ENCODE measurements around the gene HP1BP3. TPM values are rescaled to one million over a fixed set of nuclear protein-coding genes. Genes with fewer than 3 reads are reported as not detected.
"Not testable (repeated sequence)": the region's sequence is repeated elsewhere in the genome, so short reads cannot be mapped to it uniquely, and the experiment has no call there.

Gene HP1BP3, protein sequence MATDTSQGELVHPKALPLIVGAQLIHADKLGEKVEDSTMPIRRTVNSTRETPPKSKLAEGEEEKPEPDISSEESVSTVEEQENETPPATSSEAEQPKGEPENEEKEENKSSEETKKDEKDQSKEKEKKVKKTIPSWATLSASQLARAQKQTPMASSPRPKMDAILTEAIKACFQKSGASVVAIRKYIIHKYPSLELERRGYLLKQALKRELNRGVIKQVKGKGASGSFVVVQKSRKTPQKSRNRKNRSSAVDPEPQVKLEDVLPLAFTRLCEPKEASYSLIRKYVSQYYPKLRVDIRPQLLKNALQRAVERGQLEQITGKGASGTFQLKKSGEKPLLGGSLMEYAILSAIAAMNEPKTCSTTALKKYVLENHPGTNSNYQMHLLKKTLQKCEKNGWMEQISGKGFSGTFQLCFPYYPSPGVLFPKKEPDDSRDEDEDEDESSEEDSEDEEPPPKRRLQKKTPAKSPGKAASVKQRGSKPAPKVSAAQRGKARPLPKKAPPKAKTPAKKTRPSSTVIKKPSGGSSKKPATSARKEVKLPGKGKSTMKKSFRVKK
- 233 and 238 TPM in 2 replicates for polyA plus RNA-seq (2014; cell fraction: cytosol; rRNA removed)
- polyA plus RNA-seq (2014; cell fraction: nucleus; rRNA removed): 219 and 294 TPM in 2 replicates

DNA sequence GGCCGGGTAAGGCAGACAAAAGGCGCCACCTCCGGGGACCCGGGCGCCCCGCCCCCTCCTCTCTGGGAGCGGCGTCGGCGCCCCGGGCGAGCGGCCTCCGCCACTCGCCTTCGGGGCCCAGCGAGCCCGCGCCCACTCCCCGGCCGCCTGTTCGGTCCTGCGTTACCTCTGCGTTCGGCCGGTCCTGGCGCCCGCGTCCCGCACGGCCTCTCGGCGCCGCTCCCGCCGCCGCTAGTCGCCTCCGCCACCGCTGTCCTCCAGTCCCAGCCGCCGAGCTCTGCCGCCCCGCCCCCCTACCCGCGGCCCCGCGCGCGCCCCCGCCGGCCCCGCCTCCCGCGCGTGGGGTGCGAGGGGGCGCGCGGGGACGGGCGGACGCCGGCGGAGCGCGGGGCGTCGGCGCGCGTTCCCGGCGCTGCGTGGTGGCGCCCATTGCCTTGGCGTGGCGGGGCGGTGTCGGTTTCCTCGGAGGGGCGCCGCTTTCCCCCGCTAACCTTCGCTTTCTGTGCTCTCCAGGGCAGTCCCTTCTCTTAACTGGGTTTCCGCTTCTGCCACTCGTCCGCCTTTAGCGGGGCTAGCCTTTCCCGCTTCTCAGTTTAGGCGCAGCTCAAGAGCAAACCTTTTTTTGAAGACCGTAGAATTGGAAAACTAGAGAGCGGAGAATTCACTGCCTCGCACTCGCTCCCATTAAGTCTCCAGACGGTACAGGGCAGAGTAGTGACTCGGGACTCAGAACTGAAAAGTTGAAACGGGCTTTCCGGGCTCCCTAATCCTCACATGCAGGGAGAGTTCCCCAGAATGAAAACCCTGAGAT lies at the start of gene HP1BP3:
Gene HP1BP3, minus strand, starts transcription at position 279 of the 811 bp plus-strand sequence. CDS start 6,867 bp downstream, outside the sequence.
- DNase-seq (ENCODE audit: low spot score): peak; percentile 64

DNA sequence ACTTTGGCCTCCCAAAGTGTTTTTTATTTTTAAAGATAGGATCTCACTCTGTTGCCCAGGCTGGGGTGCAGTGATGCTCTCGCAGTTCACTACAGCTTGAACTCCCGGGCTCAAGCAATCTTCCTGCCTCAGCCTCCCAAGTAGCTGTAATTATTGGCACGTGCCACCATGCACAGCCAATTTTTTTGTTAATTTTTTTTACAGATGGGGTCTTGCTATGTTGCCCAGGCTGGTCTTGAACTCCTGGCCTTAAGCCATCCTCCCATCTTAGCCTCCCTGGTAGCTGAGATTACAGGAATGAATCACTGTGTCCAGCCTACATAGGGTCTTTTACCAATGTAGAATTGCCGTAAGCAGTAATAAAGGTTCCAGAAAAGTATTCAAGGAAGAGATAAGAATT lies 49.1 kb upstream of the HP1BP3 start:
- DNase-seq (ENCODE audit: low spot score): no peak

DNA sequence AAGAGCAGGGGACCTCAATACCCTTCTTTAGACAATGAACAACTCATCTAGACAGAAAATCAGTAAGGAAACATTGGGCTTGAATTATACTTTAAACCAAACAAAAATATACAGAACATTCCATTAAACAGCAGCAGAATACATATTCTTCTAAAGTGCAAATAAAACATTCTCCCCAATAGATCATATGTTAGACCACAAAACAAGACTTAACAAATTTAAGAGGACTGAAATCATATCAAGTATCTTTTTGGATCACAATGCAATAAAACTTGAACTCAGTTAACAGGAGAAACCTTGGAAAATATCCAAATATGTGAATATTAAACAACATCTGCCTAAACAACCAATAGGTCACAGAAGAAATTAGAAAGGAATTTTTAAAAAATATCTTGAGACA lies 47.7 kb upstream of the HP1BP3 start:
- no peak for DNase-seq (ENCODE audit: low spot score)

DNA sequence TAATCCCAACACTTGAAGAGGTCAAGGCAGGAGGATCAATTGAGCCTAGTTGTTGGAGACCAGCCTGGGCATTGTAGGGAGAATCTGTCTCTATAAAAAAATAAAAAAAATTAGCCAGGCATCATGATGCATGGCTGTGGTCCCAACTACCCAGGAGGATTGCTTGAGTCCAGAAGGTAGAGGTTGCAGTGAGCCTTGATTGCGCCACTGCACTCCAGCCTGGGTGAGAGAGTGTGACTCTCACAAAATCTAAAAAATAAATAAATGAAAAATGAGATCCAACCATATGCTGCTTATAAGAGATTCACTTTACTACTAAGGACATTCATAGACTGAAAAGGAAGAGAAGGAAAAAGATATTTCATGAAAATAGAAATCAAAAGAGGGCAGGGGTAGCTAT lies 47.1 kb upstream of the HP1BP3 start:
- no peak for DNase-seq (ENCODE audit: low spot score)

DNA sequence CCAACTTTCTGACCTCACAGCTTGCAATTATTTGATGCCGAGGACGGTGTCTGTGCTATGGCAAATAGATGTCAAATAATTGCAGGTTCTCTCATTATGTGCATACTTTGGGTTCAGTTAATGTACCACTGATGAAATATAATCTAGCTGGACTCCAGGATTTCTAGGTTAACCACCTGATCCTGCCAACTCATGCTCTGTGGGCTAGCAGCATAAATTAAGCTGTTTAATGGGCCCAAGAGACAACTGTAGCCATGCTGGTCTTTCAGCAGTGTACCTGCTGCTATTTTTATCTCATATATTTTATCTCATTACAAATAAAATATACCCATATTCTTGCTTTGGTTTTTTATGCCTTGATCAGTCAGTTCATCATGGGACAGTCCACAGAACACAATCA lies 43.3 kb upstream of the HP1BP3 start:
- no peak for DNase-seq (ENCODE audit: low spot score)

DNA sequence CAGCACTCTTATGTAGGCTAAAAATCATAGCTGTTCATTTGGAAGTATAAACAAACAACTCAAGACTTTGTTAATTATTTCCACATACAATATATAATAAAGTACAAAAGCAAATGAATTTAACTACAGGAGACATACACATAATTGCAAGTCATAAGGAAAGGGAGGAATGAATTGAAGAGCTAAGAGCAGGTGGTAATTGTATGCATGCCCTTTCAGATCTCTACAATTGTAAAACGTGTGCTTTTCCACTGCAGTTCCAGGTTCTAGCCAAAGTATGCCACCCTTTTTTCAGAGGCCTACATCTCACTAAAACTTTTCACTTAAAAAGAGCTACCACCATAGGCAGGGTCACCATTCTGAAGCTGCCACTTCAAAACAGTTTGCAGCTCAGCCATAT lies 42.8 kb upstream of the HP1BP3 start:
- DNase-seq (ENCODE audit: low spot score): no peak

DNA sequence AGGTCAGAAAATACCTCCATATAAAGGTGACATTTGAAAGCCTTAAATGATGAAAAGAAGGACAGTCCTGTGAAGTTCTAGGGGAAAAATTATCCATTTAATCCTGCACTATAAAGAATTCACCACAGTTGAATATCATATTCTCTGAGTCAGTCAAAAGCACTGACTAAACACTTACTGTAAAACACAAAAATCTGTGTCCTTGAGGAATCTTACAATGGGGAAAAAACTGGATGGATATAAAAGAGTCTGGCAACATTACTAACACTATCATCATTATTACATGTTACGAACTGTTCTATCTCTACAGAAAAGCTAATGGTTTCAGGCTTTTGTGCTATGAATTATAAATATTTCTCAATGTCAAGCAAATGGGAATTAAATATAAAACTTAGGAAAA lies 42.4 kb upstream of the HP1BP3 start:
- no peak for DNase-seq (ENCODE audit: low spot score)

DNA sequence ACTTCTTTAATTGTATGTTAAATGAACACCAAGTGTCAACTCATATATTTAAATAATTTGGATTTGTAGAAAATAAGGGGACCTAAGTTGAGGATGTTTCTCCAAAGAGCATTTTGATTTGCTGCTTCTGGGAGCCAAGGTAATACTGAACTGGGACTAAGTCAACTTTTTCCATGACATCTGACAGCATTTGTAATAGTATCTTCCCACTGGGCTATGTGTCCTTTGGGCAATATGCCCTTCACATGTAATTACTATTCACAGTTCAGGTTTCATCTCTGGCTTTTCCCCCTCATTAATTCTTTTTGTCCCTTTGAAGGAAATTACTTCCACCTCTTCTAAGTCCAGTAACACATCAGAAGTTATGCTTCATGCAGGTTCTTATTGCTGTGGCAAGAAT lies 36.7 kb upstream of the HP1BP3 start:
- no peak for DNase-seq (ENCODE audit: low spot score)

DNA sequence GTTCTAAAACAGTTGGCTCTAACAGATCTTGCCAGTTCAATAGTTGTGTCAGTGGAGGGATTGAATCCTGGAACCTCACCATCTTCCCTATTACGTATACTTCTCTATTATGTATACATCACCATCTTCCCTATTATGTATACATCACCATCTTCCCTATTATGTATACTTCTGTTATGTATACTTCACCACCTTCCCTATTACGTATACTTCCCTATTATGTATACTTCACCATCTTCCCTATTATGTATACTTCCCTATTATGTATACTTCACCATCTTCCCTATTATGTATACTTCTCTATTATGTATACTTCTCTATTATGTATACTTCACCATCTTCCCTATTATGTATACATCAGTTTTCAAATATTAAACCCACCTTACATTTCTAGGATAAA lies 34.4 kb upstream of the HP1BP3 start:
- DNase-seq (ENCODE audit: low spot score): no peak

DNA sequence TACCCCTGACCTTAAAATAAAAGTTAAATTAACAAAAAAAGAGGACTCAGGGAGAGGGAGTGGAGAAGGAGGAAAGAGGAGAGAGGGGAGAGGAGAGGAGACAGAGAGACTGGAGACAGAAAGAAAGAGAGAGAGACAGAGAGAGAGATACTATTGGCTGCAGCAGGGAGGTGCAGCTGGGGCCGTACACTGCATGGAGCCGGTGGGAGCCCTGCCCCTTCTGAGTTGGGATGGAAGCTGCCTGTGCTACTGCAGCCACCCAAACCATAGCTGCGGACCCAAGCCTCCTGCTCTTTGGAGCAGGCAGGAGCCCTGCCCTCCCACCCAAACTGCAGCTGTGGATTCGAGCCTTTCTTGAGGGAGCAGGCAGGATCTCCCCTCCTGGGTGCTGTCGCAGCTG lies 32.7 kb upstream of the HP1BP3 start:
- no peak for DNase-seq (ENCODE audit: low spot score)

DNA sequence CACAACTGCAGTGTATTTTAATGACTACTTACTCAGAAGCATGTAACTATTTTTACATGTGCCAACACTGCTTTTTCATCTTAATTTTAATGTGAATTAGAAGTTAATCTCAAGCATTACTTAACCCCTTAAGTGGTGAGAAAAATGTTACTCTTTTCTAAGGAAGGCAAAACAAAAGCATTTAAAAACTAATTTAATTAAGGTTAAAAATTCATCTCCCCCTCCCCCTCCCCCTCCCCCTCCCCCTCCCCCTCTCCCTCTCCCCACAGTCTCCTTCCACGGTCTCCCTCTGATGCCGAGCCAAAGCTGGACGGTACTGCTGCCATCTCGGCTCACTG lies 27.4 kb upstream of the HP1BP3 start:
- no peak for DNase-seq (ENCODE audit: low spot score)

DNA sequence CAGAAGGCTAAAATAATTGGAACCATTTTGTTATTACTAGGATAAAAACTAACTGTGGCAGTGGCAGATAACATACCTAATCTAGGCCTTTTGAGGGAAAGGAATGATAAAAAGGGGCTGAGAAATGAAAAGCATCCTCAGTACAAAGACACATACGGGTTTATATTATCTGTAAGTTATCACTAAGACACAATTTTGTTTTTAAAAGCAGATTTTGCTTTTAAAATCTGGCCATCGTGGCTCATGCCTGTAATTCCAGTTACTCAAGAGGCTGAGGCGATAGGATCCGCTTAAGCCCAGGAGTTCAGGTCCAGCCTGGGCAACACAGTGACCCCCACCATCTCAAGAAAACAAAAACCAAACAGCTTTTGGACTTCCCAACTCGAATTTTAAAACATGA lies 24.8 kb upstream of the HP1BP3 start:
- DNase-seq (ENCODE audit: low spot score): no peak

DNA sequence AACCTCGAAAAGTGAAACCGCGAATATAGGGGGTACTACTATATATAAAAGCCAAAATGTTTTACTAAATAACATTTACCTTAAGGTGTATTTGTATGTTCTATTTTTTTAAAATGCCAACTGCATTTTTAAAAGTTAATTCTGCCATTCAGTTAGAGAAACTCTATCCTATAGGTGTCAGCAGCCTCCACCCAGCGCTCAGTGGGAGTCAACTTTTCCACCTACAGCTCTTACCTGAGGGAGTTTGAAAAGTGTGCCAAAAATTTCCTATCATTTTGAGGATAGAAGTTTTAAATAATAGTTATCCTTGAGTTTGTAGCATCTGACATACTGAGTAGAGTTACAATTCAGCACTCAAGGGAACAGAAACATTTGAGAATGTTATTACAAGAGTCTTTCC lies 6.1 kb upstream of the HP1BP3 start:
- DNase-seq (ENCODE audit: low spot score): no peak

DNA sequence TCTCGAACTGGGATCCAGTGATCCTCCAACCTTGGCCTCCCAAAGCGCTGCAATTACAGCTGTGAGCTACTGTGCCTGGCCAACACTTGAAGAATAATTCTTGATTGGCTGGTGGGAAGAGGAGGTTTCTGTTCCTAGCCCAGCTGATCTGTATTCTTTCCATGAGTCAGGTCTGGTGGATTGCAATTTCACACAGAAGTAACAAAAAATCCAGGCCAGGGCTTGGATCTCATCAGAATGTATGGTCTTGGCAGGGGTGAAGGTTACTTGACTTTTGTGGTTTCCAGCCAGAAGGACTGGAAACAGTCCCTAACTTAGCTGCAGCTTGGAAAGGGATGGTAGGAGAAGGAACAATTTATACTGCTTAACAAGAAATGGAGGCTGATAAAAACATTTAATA lies 5.1 kb upstream of the HP1BP3 start:
- no peak for DNase-seq (ENCODE audit: low spot score)

DNA sequence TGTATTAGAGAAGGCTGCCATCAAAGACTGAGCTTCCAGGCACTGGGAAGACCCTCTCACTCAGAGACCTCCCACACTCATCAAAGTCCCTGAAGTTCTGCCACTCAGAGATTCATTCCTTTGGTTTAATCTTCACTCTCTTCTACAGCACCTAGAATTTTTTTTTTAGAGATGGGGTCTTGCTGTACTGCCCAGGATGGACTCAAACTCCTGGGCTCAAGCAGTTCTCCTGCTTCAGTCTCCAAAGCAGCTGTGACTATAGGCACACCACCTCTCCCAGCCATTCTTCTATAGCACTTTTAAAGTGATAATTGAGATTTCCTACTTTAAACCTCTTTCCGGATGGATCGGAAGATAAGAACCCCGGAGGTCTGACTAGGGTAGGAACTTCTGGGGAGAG lies 3.7 kb upstream of the HP1BP3 start:
- no peak for DNase-seq (ENCODE audit: low spot score)

DNA sequence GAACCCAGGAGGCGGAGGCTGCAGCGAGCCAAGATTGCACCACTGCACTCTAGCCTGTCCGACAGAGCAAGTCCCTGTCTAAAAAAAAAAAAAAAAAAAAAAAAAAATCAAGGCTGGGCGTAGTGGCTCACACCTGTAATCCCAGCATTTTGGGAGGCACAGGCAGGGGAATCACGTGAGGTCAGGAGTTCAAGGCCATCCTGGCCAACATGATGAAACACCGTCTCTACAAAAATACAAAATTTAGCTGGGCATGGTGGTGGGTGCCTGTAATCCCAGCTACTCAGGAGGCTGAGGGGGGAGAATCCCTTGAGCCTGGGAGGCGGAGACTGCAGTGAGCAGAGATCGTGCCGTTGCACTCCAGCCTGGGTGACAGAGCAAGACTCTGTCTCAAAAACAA lies 2.5 kb upstream of the HP1BP3 start:
- DNase-seq (ENCODE audit: low spot score): not testable (repeated sequence)

DNA sequence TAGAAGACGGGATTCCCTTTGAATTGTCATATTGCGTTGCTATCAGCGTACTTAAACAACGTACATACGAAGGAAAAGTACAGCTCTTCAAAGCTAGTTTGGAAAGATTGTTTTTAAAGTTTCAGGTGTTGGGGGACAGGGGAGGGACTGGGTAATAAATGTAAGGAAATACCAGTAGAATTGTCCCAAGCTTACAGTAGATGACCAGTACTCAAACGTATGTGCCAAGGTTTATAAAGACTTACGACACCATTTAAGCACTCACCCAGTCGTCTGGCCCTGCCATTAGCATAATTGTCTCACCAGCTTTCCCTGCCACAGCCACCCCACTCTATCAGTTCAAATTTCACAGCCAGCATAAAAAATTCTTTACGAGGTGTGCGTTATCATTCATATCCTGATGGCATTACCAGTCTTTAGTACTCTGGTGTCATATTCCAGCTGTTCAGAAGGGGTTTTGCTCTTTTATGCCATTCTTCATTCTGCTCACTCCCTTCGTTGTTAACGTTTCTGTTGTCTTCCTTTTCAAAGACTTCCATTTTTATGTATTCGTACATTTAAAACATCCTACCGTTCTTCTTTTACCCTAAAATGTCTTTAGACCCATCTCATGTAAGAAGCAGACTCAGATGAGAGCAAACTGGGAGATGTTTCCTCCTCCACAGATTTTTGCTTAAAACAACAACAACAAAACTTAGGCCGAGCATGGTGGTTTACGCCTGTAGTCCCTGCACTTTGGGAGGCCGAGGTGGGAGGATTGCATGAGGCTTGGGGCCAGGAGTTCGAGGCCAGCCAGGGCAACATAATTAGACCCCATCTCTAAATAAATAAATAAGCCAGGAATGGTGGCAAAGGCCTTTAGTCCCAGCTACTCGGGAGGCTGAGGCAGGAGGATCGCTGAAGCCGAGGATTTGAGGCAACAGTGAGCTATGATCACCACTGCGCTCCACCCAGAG lies 1.0 kb upstream of the HP1BP3 start:
- DNase-seq (ENCODE audit: low spot score): peak; percentile 17

DNA sequence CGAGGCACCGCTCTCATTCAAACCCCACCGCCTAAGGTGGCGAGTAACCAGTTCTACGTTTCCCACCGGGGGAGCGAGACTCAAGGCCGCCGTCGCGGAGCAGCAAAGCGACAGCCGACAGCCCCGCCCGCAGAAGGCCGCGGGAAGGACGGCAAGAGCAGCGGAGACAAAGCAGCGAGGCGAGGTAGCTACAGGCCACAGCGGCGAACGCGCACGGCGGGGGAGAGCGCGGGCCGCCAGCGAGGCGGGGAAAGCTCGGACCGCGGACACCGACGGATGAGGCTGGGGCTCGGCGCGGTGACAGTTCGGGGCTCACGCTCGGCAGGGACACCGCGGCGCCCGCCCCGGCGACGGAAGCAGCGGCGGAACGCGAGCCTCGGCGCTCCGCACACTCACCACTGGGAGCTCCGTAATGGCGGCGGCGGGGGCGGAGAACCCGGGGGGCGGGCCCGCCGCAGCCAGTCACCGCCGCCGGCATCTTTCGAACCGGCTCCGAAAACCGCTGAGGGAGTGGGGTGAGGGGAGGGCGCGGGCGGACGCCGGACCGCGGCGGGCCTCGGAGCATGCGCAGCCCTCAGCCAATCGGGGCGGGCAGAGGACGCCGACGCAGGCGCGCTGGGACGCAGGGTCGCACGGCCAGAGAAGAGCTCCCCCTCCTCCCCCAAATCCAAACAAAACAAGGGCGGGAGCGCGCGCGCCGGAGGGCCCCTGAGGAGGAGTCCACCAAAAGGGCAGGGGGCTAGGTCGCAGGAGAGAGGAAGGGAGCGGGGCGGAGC lies 666 bp downstream of the HP1BP3 start:
- DNase-seq (ENCODE audit: low spot score): peak; percentile 92

DNA sequence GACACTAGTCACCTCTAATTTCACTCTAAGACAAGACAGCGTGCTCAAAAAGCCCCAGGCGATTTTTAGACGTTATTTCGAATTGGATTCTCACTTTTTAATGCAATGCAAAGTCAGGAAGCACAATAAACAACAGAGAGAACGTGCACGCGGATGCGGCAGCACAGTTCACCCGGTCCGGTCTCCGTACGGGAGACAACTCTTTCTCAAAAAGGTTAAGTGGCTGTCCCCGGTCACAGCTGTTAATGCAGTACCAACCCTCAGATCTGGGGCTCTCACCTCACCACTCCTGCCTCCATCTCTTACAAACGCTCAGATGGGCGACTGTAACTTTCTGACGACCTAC lies 1.2 kb downstream of the HP1BP3 start:
- DNase-seq (ENCODE audit: low spot score): peak; percentile 3

DNA sequence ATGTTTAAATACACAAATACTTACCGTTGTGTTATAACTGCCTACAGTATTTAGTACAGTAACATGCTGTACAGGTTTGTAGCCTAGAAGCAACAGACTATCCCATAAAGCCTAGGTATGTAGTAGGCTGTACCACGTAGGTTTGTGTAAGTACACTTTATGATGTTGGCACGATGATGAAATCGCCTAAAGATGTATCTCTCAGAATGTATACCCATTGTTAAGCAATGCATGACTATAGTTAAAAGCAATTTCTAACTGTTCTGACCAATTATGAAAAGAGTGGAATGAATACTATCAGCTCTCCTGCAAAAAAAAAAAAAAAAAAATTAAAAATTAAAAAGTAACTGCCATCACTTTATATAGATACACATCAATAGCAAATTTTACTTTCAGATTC lies 11.4 kb downstream of the HP1BP3 start:
- no peak for DNase-seq (ENCODE audit: low spot score)

DNA sequence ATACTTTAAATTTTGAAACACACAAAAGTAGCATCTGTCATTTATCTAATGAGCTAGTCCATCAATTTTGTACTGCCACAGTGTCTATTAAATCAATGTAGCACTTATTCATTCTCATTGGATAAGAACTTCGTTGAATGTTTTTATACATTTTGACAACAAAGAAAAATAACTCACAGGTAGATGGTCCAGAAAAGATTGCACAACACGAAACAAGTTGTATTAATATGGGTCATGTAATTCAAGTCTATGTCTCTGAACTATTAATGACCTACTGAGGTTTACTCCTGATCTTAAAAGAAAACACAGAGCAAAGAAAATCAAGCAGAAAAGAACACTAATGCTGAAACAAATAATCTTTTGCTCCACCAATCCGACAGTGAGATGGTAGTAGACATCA lies 15.3 kb downstream of the HP1BP3 start:
- DNase-seq (ENCODE audit: low spot score): no peak
